Glomerular visceral epithelial cell (primary cell): ENCODE results near the gene IL1R2.

Experiments
- DNase-seq: peaks from one replicate; pipeline ENCODE4 v3.0.0-alpha.2; 2016; ENCODE audit errors: extremely low spot score

The IL1R2 gene

DNA sequence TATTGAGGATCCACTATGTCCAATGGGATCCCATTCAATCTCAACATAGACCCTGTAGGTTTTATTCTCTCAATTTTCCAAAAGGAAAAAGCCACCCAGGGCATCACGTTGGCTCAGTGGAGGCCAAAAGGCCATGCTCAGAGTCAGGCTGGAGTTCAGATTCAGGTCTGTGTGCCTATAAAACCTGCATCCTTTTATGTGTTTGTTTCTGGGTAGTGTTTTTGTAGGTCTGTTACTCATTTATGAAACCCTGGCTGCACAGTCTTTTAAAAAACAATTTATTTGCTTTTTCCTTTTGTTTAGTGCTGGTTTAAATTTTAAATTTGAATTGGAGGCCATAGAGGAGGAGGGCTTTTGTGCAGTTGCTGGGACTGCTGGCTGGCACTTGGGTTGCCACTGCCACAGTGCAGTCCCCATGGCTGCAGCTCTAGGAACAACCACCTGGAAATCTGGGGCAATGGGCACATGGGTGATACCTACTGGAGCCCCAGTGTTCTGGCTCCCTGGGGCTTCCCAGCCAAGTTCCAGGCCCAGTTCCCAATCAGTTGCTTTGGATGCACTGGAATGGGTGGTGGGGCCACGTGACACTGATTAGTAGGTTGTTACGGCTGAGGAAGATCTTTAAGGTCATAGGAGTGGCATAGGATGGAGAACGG, 31.3 kb downstream of the IL1R2 start:
- no peak for DNase-seq

DNA sequence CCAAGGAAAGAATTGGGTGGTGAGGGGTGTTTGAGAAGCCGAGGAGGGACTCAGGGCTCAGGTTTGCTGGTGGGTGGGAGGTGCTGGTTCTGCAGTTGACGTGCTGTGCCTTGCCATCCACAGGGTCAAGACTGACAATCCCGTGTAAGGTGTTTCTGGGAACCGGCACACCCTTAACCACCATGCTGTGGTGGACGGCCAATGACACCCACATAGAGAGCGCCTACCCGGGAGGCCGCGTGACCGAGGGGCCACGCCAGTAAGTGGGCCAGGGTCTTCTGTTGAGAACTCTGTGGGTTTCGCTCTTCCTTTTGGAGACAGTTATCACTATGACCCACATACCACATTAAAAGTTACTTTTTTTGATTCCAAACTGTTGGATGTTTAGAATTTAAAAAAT, 32.6 kb downstream of the IL1R2 start:
- DNase-seq = no peak

DNA sequence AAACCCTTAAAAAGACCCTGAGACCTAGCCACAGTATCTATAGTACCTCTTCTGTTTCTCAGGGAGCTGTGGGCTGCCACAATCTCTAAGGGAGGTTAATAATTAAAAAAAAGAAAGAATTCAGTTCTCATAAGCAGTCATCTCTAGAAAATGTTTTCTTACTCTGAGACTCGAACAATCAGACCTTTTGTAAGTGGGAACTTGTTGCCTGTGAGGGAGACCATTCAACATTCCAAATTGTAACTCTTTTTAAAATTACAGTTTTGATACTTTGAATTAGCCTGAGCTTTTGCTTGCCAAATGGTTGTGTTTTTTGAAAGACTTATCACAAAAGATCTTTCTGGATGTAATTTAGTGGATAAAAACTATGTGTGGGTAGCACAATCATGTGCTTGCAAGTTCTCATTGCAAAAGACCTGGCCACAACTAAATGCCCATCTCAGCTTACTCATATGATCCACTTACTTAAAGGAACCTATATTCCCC, 33.3 kb downstream of the IL1R2 start:
- peak; percentile 61 for DNase-seq

DNA sequence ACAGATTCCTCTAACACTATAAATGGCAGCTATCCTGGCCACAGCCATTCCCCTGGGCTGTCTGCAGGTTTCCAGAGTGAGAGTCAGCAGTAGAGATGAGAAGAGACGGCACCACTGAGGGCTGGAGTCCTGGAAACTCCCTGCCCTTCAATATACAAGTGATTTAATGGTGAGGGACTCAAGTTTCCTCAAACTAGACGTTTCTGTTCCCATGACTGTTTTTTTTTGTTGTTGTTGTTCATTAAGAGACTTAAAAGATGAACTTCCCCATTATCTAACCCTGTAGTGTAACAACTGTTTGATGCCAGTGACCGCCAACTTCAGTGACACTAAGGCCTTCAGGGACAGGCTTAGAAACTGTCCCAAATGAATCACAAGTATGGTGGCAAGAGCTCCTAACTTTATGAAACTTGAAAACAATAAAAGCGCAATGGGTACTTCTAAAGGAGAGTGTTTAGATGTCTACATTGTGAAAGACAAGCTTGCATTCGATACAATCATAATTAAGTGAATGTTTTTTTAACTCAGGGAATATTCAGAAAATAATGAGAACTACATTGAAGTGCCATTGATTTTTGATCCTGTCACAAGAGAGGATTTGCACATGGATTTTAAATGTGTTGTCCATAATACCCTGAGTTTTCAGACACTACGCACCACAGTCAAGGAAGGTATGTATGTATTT, 34.0 kb downstream of the IL1R2 start:
- DNase-seq = no peak

DNA sequence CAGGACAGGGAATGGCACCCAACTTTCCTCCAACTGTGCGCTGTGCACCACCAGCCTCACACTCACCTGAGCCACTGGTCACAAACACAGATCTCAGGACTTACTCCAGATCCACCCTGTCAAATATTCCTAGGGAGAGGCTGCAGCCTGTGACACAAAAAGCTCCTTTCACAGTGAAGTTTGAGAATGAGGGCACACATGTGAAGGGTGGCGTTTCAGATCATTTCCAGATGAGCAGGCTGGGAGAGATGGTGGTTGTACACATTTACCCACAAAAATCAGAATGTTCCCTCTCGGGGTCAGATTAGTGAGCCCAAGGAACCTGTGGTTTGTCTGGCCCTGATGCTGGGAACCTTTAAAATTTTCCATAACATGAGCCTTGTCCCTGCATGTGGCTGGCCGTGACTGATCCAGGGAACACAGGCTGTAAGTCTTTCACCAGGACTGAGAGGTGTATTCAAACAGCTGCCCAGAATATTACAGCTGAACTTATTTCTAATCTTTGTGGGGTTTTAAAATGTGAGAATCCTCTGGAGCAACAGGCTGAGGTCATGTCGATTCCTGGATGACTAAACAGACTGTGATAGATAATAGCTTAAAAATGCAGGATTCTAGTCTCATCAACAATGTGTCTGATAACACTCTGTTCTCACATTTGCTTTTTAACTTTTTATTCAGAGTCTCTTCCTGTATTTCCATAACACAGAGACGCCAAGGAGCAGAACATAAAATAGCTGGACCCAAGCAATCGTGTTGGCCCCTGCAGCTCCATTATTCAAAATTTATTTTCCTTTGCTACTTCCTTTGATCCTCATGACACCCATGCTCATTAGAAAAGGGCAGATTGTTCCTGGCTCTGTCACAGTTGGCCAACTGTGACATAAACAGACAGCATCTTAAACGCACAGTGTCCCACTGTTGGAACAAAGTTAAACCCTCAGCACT, 35.5 kb downstream of the IL1R2 start:
- peak; percentile 76 for DNase-seq

DNA sequence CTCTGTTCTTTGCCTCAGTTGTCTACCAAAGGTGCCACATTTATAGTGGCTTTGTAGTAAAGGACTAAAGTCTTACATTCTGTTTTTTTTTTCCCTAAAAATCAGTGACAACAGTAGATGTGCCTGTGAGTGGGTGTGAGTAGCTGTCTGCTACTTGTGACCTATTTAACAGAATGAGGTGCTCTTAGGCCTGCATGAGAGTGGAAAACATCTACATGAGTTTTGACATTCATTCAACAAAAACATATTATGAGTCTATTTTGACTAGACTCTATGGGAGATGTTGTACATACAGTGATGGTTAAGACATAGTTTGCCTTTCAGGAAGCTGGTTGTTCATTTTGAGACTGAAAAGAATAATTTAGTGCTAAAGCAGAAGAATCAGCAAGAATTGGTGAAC, 36.7 kb downstream of the IL1R2 start:
- no peak for DNase-seq

DNA sequence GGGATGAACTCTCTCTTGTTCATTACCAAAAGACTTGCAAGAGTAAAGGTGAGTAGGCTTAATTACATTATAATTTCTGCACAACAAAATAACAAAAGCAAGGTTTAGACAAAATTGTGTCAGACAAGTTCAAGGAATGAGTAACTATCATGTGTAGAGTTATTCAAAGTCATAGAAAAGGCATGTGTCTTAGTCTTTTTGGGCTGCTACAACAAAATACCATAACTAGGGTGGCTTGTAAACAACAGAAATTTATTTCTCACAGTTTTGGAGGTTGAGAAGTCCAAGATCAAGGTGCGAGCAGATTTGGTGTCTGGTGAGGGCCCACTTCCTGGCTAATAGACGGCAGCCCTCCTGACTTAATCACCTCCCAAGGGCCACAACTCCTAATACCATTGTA, 37.6 kb downstream of the IL1R2 start:
- no peak for DNase-seq

DNA sequence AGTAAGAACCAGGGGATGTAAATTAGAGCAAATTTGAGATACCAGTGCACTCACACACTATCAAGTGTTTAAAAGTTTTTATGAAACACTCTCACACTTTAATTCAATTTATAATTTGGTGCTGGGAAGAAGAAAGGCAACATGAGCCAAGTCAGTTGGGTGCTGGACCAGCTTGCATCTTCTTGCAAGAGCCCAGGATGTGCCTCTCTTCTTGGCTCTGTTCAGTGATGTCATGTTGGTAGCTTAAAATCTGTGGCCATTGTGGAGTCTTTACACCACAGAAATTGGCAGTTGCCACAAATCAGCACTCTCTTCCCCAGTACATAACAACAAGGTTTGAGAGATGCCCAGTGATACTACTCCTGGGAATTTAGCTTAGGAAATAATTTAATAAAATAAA, 38.2 kb downstream of the IL1R2 start:
- no peak for DNase-seq

DNA sequence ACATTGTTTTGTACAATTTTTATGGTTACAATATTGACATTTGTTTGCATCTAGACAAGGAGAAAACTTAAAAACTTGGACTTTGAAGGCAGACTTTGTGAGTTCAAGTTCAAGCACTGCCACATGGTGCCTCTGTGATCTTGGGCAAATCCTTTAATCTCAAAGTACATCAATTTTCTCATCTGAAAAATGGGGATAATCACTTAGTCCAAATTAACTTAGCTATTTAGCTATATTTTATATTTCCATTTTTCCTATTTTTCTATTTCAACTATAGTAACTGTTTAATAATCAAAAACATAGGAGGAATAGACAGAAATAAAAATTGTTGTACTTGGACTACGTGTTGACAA, 38.7 kb downstream of the IL1R2 start:
- DNase-seq = no peak

DNA sequence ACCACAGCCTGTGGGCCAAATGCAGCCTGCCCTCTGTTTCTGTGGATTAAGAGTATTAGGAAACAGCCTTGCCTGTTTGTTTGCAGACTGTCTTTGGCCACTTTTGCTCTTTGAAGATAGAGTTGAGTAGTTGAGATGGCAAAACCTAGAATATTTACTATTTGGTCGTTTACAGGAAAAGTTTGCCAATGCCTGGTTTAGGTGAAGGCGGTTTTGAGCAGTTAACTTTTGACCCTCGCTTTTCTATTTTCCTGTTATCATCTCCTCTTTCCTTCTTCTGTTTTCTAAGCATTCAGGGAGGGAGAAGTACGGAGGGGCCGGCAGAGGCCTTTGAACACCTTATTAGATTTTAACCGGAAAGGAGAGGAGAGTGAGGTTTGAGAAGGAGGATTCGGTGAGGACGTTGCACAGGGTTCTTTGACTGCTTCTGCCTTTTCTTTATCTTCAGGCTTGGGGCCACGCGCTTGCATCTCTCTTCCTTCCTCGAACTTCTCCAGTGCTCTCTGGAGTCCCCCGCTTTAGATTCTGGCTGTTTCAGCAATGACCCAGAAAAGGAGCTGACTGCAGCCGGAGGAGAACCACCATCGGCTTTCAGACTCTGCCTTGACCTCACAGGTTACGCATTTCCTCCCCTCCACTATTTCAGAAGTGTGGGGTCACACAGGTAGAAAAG, 39.2 kb downstream of the IL1R2 start:
- no peak for DNase-seq

DNA sequence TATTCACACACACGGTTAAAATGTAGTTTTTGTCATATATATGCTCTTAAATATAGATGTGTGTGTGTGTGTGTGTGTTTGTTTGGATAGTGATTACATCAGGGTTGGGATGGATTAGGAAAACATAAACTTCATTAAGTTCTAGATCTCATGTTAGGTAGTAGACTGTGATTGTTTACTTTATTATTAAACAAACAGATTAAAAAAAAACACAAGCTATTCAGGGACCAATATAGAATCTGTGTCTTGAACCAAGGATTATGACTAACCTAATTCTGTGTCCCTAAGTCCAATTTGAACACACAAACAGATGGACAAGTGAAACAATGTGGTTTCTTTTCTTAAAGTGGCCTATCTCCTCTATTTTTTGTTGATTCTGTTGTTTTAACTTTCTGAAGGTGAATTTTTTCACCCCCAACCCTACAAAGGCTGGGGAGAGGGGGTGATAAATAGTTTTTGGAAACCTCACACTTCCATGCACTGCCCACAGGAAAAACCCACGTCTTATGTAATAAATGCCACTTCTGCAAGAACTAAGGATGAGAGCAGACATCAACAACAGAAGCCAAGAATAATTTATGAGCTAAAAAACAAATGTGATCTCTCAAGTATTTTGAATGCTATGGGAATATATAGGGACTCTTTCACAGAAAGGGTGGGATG, 40.7 kb downstream of the IL1R2 start:
- DNase-seq = no peak

DNA sequence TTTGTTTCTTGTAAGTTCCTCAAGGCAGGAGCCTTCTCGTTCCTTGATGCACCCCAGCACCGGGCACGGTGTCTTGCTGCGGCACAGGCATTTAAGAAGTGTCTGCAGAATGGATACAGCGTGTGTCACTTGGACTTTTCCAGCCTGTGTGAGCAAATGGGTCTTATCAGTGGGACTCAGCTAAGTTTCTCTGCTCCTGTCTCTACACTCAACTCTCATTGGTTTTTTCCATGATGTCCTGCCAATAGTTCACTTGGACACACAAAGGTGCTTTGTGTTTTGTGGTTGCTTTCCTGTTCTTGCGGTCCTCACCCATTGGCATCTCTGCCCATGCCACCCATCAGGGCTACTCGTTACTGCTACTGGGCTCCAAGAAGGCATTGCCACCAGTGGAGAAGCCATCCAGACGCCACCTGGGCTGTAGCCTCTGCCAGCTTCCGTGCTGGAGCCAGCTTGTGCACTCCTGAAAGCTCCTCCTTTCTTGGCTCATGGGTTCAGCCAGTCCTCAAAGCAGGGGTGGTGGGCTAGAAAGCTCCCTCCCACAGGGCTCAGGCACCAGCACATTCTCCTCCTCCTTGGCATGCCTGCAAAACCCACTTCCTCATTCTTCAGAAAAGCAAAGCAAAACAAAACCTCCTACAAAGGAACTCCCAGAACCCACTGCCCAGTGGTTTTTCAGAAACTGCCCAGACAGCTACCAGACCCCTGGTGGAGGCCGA, 41.4 kb downstream of the IL1R2 start:
- peak; percentile 96 for DNase-seq

DNA sequence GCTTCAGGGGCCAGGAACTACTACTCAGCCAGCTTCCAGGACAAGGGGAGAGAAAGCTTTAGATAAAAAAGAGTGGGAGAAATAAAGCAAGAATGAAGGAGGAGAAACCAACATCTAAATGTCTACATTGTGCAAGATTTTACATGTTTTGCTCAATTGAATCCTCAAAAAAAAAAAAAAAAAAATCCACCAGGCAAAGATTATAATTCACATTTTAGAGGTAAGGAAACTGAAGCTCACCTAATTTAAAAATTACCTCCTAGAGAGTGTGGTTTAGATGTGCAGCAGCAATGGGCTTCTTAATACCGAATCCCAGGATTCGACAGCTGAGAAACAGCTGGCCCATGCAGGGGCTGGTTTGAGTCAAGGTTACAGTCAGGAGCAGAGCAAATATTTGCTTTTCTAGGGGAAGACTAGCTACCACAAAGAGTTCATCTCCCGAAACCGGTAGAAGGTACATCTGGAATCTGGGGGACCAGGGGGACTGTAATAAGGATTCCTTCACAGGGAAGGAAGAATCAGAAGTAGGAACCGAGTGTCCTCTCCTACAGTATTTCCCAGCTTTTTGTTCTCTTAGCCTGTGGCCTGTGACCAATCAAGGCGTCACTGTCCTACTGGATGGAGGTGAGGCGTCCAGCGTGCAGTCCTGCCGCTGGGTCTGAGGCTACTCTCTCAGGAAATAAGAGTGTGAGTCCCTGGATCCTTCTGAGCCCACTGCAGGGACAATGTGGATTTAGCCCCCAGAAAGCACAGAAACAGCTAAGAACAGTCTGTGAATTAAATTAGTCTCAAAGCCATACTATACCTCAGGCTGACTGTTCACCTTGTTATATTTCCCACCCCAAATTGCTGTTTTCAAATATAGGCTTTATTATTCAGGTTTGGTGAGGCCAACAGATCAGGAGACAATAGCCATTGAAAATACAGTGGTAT, 42.3 kb downstream of the IL1R2 start:
- peak; percentile 27 for DNase-seq

DNA sequence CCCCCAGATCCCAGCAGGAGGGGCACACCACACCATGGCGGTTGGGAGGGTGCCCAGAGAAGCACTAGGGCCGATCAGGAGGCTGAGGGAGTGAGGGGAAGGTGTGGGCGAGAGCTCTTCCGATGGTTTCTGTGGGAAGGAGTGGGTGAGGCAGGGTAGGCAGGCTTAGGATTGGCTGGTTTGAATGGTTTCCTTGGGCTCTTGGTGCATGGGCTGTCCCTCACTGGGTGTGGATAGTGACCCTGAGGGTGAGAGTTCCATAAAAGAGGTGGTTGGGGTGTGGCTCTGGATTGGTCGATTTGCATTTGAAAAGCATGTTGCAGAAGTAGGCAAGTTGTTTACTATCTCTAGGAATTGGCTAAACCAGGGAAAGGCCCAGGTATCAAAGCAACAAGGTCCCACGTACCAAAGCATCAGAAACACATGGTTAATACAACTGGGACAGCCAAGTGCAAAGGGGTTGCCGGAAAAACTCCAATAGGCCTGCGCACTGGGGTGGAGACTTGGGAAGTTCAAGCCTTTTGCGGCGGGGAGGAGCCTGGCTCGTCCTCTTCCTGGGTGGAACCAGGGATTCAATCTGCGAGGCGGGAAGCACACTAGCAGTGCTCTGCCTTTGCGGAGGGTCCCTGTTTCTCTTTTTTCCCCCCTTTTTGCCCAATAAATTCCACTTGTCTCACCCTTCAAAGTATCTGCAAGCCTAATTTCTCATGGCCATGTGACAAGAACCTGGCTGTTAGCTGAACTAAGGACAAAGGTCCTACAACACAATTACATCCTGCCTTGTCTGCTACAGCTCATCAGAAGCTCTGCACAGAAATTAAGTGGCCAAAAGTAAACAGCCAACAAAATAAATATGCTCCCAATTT, 43.2 kb downstream of the IL1R2 start:
- DNase-seq = no peak

DNA sequence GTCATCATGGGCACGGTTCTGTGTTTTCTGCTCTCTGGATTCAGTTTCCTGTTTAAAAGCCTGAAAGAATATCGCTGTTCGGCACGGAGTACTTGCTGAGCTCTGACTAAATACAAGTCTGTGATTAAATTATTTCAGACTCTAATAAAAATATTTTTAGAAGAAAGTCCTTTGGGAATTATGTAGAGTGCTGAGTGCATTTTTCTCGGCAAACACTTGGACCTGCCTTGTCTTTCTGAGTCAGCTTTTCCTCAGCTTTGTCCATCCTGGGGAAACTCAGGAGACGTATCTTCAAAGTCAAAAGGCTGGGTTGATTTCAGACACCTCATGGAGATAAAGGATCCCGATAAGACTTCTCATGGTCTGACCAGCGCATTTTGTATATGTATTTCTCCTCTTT, 45.9 kb downstream of the IL1R2 start:
- no peak for DNase-seq

DNA sequence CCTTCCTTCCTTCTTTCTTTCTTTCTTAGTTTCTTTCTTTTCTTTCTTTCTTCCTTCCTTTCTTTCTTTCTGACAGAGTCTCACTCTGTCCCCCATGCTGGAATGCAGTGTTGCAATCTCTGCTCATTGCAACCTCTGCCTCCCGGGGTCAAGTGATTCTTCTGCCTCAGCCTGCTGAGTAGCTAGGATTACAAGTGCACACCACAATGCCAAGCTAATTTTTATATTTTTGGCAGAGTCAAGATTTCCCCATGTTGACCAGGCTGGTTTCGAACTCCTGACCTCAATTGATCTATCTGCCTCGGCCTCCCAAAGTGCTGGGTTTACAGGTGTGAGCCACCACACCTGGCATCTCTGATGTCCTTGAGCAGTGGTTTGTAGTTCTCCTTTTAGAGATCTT, 48.5 kb downstream of the IL1R2 start:
- no peak for DNase-seq

DNA sequence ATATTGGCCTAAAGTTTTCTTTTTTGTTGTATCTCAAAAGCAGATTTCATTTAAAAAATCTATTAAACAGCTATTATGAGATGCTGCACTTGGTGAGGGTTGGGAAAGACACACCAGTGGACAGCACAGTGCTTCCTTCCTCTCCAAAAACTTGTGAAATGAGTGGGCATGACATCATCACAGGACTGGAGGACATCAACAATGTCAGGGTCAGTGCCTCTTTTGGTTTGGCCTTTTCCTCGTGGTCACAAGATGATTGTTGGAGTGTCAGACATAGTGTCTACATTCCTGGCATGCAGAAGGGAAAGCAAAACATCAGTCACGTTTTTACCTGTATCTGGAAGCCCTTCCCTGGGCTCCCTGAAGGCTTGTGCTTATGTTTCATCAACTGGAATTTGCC, 49.6 kb downstream of the IL1R2 start:
- DNase-seq = peak; percentile 48

DNA sequence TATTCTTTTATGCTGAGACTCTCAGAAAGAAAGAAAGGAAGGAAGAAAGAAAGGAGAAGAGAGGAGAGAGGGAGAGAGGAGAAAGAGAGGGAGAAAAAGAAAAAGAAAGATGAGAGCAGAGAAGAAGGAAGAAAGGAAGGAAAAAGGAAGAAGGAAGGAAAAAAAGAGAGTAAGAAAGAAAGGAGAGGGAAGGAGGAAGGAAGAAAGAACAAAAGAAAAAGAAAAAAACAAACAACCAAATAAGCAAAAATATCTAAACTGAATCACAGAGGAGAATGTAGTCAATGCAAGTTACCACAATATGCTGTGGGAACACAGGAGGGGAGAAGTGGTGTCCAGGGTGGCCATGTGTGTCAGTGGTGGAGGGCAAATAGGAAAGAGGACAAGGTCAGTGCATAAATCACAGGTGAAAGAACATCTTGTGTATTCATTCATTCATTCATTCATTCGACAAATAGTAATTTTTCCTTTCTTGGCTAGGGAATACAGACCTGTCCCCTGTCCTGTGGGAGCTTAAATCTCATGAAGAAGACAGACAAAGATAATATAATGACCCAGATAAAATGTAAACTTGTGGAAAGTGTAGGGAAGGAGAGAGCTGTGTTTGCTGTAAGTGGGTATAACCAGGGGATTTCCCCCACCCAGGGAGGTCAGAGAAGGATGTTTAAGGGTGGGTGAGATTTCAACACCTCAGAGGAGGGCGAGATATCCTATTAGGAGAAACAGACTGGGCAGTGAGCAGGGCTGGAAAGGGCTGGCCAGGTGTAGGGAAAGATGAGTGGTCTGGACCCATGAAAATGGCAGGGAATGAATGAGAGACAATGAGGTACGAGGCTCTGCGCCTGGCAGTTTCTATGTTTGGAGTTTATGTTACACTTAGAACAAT, 50.7 kb downstream of the IL1R2 start:
- no peak for DNase-seq
